Neural progenitor cell (in vitro differentiated cells): ENCODE measurements around the gene DLGAP4. TPM values are rescaled to one million over a fixed set of nuclear protein-coding genes. Genes with fewer than 3 reads are reported as not detected.

Experiments used
- DNase-seq: peaks from one replicate; pipeline ENCODE4 v3.0.0-alpha.2; 2016; ENCODE audit warnings: low spot score
- H2AFZ ChIP-seq: fragments of 200-600 bp; sonication (generic); replicated peaks from 2 replicates; pipeline ENCODE4 v1.6.1; 2016; ENCODE audit warnings: antibody characterized with exemption
- H3F3A ChIP-seq: fragments of 200-600 bp; sonication (generic); 2 replicates; pipeline ENCODE4 v1.6.1; 2016; ENCODE audit warnings: antibody characterized with exemption, low read depth
- H3K27ac ChIP-seq: fragments of 200-600 bp; sonication (generic); 2 replicates; pipeline ENCODE4 v1.5.1; 2016; ENCODE audit warnings: mild to moderate bottlenecking
- H3K27me3 ChIP-seq: fragments of 200-600 bp; sonication (generic); 2 replicates; pipeline ENCODE4 v1.6.1; 2016; ENCODE audit warnings: mild to moderate bottlenecking, moderate library complexity
- H3K36me3 ChIP-seq: fragments of 200-600 bp; sonication (generic); 2 replicates; pipeline ENCODE4 v1.5.1; 2016
- H3K4me1 ChIP-seq: fragments of 200-600 bp; sonication (generic); 2 replicates; pipeline ENCODE4 v1.6.1; 2016; ENCODE audit warnings: mixed run types
- H3K4me2 ChIP-seq: fragments of 200-600 bp; sonication (generic); 2 replicates; pipeline ENCODE4 v1.6.1; 2016
- H3K4me3 ChIP-seq: fragments of 200-600 bp; sonication (generic); 2 replicates; pipeline ENCODE4 v1.5.1; 2016
- H3K79me2 ChIP-seq: fragments of 200-600 bp; sonication (generic); 2 replicates; pipeline ENCODE4 v1.6.1; 2016; ENCODE audit warnings: low read depth
- H3K9ac ChIP-seq: fragments of 200-600 bp; sonication (generic); 2 replicates; pipeline ENCODE4 v1.6.1; 2016
- H3K9me3 ChIP-seq: fragments of 200-600 bp; sonication (generic); 2 replicates; pipeline ENCODE4 v1.5.1; 2016; ENCODE audit warnings: low read depth
- H4K20me1 ChIP-seq: fragments of 200-600 bp; sonication (generic); 2 replicates; pipeline ENCODE4 v1.6.1; 2016; ENCODE audit warnings: low read depth
- H3K27ac Mint-ChIP-seq: 3 replicates; pipeline ENCODE4 v1.8.0; 2021; ENCODE audit warnings: mixed read lengths
- H3K27me3 Mint-ChIP-seq: 2 replicates; pipeline ENCODE4 v1.8.0; 2022; ENCODE audit warnings: low read depth, mild to moderate bottlenecking, inconsistent platforms, moderate library complexity, mixed read lengths; ENCODE audit not compliant: insufficient read depth
- H3K36me3 Mint-ChIP-seq: 3 replicates; pipeline ENCODE4 v1.8.0; 2021; ENCODE audit warnings: mixed read lengths
- H3K4me1 Mint-ChIP-seq: 3 replicates; pipeline ENCODE4 v1.8.0; 2021; ENCODE audit warnings: mixed read lengths
- H3K4me3 Mint-ChIP-seq: 3 replicates; pipeline ENCODE4 v1.8.0; 2021; ENCODE audit warnings: mild to moderate bottlenecking, moderate library complexity, mixed read lengths
- H3K9me3 Mint-ChIP-seq: 3 replicates; pipeline ENCODE4 v1.8.0; 2020; ENCODE audit warnings: mixed read lengths
- CTCF ChIP-seq: fragments of 200-600 bp; sonication (generic); IDR thresholded peaks from 2 replicates; pipeline ENCODE4 v1.5.1; 2017; ENCODE audit warnings: antibody characterized with exemption, mild to moderate bottlenecking
- EZH2 ChIP-seq: fragments of 200-600 bp; sonication (generic); IDR thresholded peaks from 2 replicates; pipeline ENCODE4 v1.6.1; 2017; ENCODE audit warnings: antibody characterized with exemption, mild to moderate bottlenecking, moderate library complexity
- EZH2phosphoT487 ChIP-seq: fragments of 200-600 bp; sonication (generic); IDR thresholded peaks from 2 replicates; pipeline ENCODE4 v1.6.1; 2017; ENCODE audit warnings: antibody characterized with exemption
- total RNA-seq: library from RNA; depleted of rRNA; stranded (reverse); fragments of >200 nt; gene quantifications from 2 replicates; pipeline ENCODE4 v1.2.3, GENCODE V29; 2015; ENCODE audit warnings: low replicate concordance

DLGAP4 gene
- total RNA-seq, 1 donor from 2014 or later = 21.7 TPM

- Mint-ChIP-seq H3K4me1 (peaks cover 1% of the 10 kb centered on the region), H3K36me3 (no peaks in the 10 kb centered on the region), H3K27me3 (peaks cover 8% of the 10 kb centered on the region), H3K4me3 (no peak overlapping the region), H3K27ac (no peak overlapping the region), H3K9me3 (no peaks in the 10 kb centered on the region)
- Histone ChIP-seq H3F3A (no peaks in the 10 kb centered on the region), H3K27ac (no peak overlapping the region), H3K27me3 (no peaks in the 10 kb centered on the region), H3K4me1 (no peaks in the 10 kb centered on the region), H3K9ac (no peak overlapping the region), H3K9me3 (no peaks in the 10 kb centered on the region), H3K4me3 (no peak overlapping the region), H3K79me2 (no peaks in the 10 kb centered on the region), H4K20me1 (peaks cover 24% of the 10 kb centered on the region), H2AFZ (no peak overlapping the region), H3K4me2 (no peak overlapping the region), H3K36me3 (no peaks in the 10 kb centered on the region)
- no peak for DNase-seq
- TF ChIP-seq CTCF (no peak), EZH2 (no peak), EZH2phosphoT487 (no peak)
These were observed 40.1 kb downstream of the DLGAP4 start for GRCh38 chr20:36346256-36346655.

GRCh38 chr20:36349384-36350170 lies 43.4 kb downstream of the DLGAP4 start:
- Histone ChIP-seq H3K4me3 (no peak overlapping the region), H3K27ac (no peak overlapping the region), H3K9ac (no peak overlapping the region), H2AFZ (no peak overlapping the region), H3K4me2 (no peak overlapping the region), H3K36me3 (no peaks in the 10 kb centered on the region), H3K4me1 (peaks cover 7% of the 10 kb centered on the region), H4K20me1 (peaks cover 9% of the 10 kb centered on the region), H3K9me3 (no peaks in the 10 kb centered on the region), H3F3A (no peaks in the 10 kb centered on the region), H3K79me2 (no peaks in the 10 kb centered on the region), H3K27me3 (no peaks in the 10 kb centered on the region)
- Mint-ChIP-seq H3K27ac (no peak overlapping the region), H3K4me1 (peaks cover 18% of the 10 kb centered on the region), H3K4me3 (no peak overlapping the region), H3K36me3 (no peaks in the 10 kb centered on the region), H3K9me3 (no peaks in the 10 kb centered on the region), H3K27me3 (peaks cover 12% of the 10 kb centered on the region)
- TF ChIP-seq EZH2phosphoT487 (no peak), CTCF (no peak), EZH2 (no peak)
- no peak for DNase-seq

- no peak for DNase-seq
- peaks cover 18% of the 10 kb centered on the region for H3K4me1 Mint-ChIP-seq
- Histone ChIP-seq H3K4me1 (peaks cover 7% of the 10 kb centered on the region), H3K9me3 (no peaks in the 10 kb centered on the region), H3K4me3 (no peak overlapping the region), H3F3A (no peaks in the 10 kb centered on the region), H3K27ac (no peak overlapping the region), H2AFZ (no peak overlapping the region), H3K4me2 (no peak overlapping the region), H3K9ac (no peak overlapping the region), H3K79me2 (no peaks in the 10 kb centered on the region), H3K36me3 (no peaks in the 10 kb centered on the region), H4K20me1 (no peaks in the 10 kb centered on the region), H3K27me3 (no peaks in the 10 kb centered on the region)
- no peaks in the 10 kb centered on the region for H3K9me3 Mint-ChIP-seq
- no peak for TF ChIP-seq EZH2
- H3K27ac Mint-ChIP-seq = no peak overlapping the region
- H3K4me3 Mint-ChIP-seq = no peak overlapping the region
- H3K36me3 Mint-ChIP-seq = no peaks in the 10 kb centered on the region
- peaks cover 12% of the 10 kb centered on the region for H3K27me3 Mint-ChIP-seq
These were observed 44.3 kb downstream of the DLGAP4 start for GRCh38 chr20:36350439-36350838.

GRCh38 chr20:36351937-36352336 lies 45.8 kb downstream of the DLGAP4 start:
- Histone ChIP-seq H3K4me3 (no peak overlapping the region), H2AFZ (no peak overlapping the region), H3K79me2 (no peaks in the 10 kb centered on the region), H3F3A (no peaks in the 10 kb centered on the region), H4K20me1 (no peaks in the 10 kb centered on the region), H3K27ac (no peak overlapping the region), H3K4me2 (no peak overlapping the region), H3K27me3 (no peaks in the 10 kb centered on the region), H3K4me1 (peaks cover 7% of the 10 kb centered on the region), H3K9ac (no peak overlapping the region), H3K36me3 (no peaks in the 10 kb centered on the region), H3K9me3 (no peaks in the 10 kb centered on the region)
- Mint-ChIP-seq H3K27me3 (peaks cover 14% of the 10 kb centered on the region), H3K9me3 (no peaks in the 10 kb centered on the region), H3K4me1 (peaks cover 18% of the 10 kb centered on the region), H3K36me3 (no peaks in the 10 kb centered on the region), H3K27ac (no peak overlapping the region), H3K4me3 (no peak overlapping the region)
- no peak for DNase-seq
- TF ChIP-seq CTCF = no peak
- no peak for TF ChIP-seq EZH2phosphoT487
- no peak for TF ChIP-seq EZH2
